ENCODE results near the gene TTC16. TPM values are rescaled to one million over a fixed set of nuclear protein-coding genes. Genes with fewer than 3 reads are reported as not detected.

Gene TTC16
- total and polyA plus RNA-seq, 4 donors, result 0.02 to 0.08 TPM; not detected in 2

DNA sequence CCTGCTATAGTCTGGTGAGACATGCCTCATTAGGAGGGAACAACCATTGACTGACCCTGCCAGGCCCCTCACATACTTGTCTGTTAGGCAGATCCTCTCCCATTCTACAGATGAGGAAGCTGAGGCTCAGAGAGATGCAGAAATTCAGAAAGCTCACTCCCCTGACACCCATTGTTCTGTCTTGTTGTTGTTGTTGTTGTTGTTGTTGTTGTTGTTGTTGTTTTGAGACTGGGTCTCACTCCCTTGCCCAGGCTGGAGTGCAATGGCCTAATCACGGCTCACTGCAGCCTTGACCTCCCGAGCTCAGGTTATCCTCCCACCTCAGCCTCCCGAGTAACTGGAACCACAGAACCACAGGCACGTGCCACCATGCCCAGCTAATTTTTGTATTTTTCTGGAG is 22.2 kb upstream of the TTC16 start (continued):
- TF ChIP-seq HNF4G (IDR thresholded peaks at IDR 0.05) (no peak), HNF4A (conservative IDR thresholded peaks at IDR 0.05) (no peak), MAX (IDR thresholded peaks at IDR 0.05) (no peak), TAF1 (conservative IDR thresholded peaks at IDR 0.05) (no peak)
- TF ChIP-seq, protein P1, sequence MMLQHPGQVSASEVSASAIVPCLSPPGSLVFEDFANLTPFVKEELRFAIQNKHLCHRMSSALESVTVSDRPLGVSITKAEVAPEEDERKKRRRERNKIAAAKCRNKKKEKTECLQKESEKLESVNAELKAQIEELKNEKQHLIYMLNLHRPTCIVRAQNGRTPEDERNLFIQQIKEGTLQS (IDR thresholded peaks at IDR 0.05), result no peak

- Histone ChIP-seq H3K27me3 (ENCODE audit: control insufficient read depth in 4 of 4, insufficient read depth in 4 of 4, low read length in 3 of 4) (no peaks in the 10 kb centered on the region), H3K4me3 (ENCODE audit: low read depth in 1 of 3, low read length in 3 of 3) (no peak overlapping the region), H3K9me3 (ENCODE audit: control insufficient read depth in 4 of 4, low read length in 3 of 4) (no peaks in the 10 kb centered on the region), H3K9ac (ENCODE audit: low read depth in 1 of 2, low read length in 2 of 2) (no peak overlapping the region), H3K27ac (ENCODE audit: low read depth in 1 of 2, low read length in 2 of 2) (no peak overlapping the region), H3K36me3 (ENCODE audit: control insufficient read depth in 4 of 4, insufficient read depth in 3 of 4, low read depth in 1 of 4, low read length in 3 of 4) (peaks cover 0 to 5% (median 0%) of the 10 kb centered on the region in 4 donors), H3K4me1 (ENCODE audit: control insufficient read depth in 4 of 4, insufficient read depth in 4 of 4, low read length in 3 of 4) (peaks cover 2 to 6% (median 3%) of the 10 kb centered on the region in 4 donors)
- no peak for TF ChIP-seq EGR1 (IDR thresholded peaks at IDR 0.05; ENCODE audit: low read depth in 2 of 2)
- no peak for TF ChIP-seq HNF4A (conservative IDR thresholded peaks at IDR 0.05)
- no peak for TF ChIP-seq JUND (IDR thresholded peaks at IDR 0.05)
- DNase-seq (ENCODE audit: low spot score), result no peak
- WGBS, result 80% methylated on average over 9 of the region's 9 CpGs
Observed at GRCh38 chr9:127694890-127695720, 20.8 kb upstream of the TTC16 start.

DNA sequence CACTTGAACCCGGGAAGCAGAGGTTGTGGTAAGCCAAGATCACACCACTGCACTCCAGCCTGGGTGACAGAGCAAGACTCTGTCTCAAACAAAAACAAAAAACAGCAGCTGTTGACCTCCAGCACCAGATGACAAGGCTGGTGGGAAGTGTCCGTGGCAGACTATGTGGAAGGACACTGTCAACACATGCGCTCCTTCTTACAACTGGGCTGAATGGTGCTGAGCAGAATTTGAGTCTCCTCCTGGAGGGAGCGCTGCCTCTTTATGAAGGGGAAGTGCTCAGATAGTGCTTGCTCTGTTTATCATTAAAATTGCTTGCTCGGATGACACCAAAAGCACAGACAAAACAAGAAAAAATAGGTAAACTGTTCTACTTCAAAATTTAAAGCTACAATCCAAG is 18.3 kb upstream of the TTC16 start:
- TF ChIP-seq HNF4A (conservative IDR thresholded peaks at IDR 0.05) (no peak), FOXA2 (IDR thresholded peaks at IDR 0.05) (no peak), EGR1 (IDR thresholded peaks at IDR 0.05; ENCODE audit: low read depth in 2 of 2) (no peak), JUND (IDR thresholded peaks at IDR 0.05) (no peak)
- no peak overlapping the region for H3K9ac ChIP-seq (ENCODE audit: low read depth in 1 of 2, low read length in 2 of 2)
- H3K4me3 ChIP-seq (ENCODE audit: low read depth in 1 of 3, low read length in 3 of 3), result no peak overlapping the region
- 76% methylated on average over 5 of the region's 5 CpGs for WGBS
- no peaks in the 10 kb centered on the region for H3K9me3 ChIP-seq (ENCODE audit: control insufficient read depth in 4 of 4, low read length in 3 of 4)
- no peak overlapping the region for H3K27ac ChIP-seq (ENCODE audit: low read depth in 1 of 2, low read length in 2 of 2)
- no peak for DNase-seq (ENCODE audit: low spot score)
- no peaks in the 10 kb centered on the region for H3K27me3 ChIP-seq (ENCODE audit: control insufficient read depth in 4 of 4, insufficient read depth in 4 of 4, low read length in 3 of 4)
- H3K36me3 ChIP-seq (ENCODE audit: control insufficient read depth in 4 of 4, insufficient read depth in 3 of 4, low read depth in 1 of 4, low read length in 3 of 4), result no peaks in the 10 kb centered on the region
- peaks cover 2 to 6% (median 3%) of the 10 kb centered on the region in 4 donors for H3K4me1 ChIP-seq (ENCODE audit: control insufficient read depth in 4 of 4, insufficient read depth in 4 of 4, low read length in 3 of 4)

GRCh38 chr9:127698386-127698785 is 17.5 kb upstream of the TTC16 start:
- H3K27ac ChIP-seq (ENCODE audit: low read depth in 1 of 2, low read length in 2 of 2), result no peak overlapping the region

More at GRCh38 chr9:127698386-127698785, 17.5 kb upstream of the TTC16 start:
- no peak overlapping the region for H3K4me3 ChIP-seq (ENCODE audit: low read depth in 1 of 3, low read length in 3 of 3)
- no peaks in the 10 kb centered on the region for H3K27me3 ChIP-seq (ENCODE audit: control insufficient read depth in 4 of 4, insufficient read depth in 4 of 4, low read length in 3 of 4)
- H3K9ac ChIP-seq (ENCODE audit: low read depth in 1 of 2, low read length in 2 of 2), result no peak overlapping the region
- DNase-seq (ENCODE audit: low spot score), result no peak
- H3K9me3 ChIP-seq (ENCODE audit: control insufficient read depth in 4 of 4, low read length in 3 of 4), result no peaks in the 10 kb centered on the region
- WGBS, result 93% methylated on average over 5 of the region's 5 CpGs
- TF ChIP-seq, protein P2, sequence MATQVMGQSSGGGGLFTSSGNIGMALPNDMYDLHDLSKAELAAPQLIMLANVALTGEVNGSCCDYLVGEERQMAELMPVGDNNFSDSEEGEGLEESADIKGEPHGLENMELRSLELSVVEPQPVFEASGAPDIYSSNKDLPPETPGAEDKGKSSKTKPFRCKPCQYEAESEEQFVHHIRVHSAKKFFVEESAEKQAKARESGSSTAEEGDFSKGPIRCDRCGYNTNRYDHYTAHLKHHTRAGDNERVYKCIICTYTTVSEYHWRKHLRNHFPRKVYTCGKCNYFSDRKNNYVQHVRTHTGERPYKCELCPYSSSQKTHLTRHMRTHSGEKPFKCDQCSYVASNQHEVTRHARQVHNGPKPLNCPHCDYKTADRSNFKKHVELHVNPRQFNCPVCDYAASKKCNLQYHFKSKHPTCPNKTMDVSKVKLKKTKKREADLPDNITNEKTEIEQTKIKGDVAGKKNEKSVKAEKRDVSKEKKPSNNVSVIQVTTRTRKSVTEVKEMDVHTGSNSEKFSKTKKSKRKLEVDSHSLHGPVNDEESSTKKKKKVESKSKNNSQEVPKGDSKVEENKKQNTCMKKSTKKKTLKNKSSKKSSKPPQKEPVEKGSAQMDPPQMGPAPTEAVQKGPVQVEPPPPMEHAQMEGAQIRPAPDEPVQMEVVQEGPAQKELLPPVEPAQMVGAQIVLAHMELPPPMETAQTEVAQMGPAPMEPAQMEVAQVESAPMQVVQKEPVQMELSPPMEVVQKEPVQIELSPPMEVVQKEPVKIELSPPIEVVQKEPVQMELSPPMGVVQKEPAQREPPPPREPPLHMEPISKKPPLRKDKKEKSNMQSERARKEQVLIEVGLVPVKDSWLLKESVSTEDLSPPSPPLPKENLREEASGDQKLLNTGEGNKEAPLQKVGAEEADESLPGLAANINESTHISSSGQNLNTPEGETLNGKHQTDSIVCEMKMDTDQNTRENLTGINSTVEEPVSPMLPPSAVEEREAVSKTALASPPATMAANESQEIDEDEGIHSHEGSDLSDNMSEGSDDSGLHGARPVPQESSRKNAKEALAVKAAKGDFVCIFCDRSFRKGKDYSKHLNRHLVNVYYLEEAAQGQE (IDR thresholded peaks at IDR 0.05), result no peak
- TF ChIP-seq HNF4A (conservative IDR thresholded peaks at IDR 0.05), result no peak
- H3K36me3 ChIP-seq (ENCODE audit: control insufficient read depth in 4 of 4, insufficient read depth in 3 of 4, low read depth in 1 of 4, low read length in 3 of 4), result no peaks in the 10 kb centered on the region
- peaks cover 2 to 6% (median 3%) of the 10 kb centered on the region in 4 donors for H3K4me1 ChIP-seq (ENCODE audit: control insufficient read depth in 4 of 4, insufficient read depth in 4 of 4, low read length in 3 of 4)
